ENCODE data around the gene UMODL1.

Gene UMODL1

DNA sequence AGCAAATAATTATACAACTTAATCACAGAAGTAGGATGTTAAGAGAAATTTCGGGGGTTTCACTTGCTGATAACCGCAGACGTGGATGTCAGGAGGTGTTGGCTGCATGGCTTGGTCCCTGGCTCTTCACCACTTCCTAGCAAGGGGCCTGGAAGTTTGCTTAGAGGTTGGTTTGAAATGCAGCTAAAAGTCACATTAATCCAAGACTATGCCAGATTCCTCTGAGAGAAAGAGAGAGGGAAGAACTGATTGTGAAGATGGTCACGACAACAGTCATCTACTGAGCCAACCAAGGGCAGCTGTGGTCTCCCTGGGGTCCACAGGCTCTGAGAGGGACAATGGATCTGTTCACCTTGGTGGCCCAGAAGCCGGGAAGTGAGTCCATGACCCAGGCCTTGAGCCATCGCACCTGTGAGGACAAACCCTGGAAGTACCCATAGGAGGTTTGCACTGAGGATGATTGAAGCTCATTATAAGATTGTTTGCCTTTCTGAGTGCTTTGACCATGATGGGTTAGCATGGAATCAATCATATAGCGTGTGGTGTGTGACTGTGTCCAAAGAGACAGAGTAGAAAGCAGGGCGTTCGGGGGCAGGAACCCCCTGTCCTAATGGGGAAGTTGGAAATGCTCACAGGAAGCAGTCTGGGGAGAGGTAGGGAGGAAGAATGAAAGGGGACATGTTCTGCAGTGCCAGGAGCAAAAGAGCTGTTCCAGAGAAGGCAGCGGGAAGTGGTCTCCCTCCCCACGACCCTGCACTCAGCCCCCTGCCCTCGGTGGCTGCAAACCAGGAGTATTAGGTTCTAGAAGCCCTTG is 47.1 kb downstream of the UMODL1 start:
- DNase-seq = no peak

DNA sequence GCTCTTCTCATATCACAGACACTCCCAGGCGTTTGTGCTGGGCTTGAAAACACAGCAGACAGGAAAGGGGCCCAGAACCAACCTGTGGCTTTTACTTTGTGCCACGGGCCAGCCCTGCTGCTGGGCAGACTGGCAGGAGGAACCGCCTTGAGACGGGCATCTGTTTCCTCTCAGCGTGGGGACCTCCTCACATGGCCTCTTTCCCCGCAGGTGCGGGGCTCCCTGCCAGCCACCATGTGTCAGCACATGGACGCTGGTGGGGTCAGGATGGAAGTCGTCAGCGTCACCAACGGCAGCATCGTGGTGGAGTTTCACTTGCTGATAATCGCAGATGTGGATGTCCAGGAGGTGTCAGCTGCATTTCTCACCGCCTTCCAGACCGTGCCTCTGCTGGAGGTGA is 47.8 kb downstream of the UMODL1 start:
- no peak for DNase-seq

DNA sequence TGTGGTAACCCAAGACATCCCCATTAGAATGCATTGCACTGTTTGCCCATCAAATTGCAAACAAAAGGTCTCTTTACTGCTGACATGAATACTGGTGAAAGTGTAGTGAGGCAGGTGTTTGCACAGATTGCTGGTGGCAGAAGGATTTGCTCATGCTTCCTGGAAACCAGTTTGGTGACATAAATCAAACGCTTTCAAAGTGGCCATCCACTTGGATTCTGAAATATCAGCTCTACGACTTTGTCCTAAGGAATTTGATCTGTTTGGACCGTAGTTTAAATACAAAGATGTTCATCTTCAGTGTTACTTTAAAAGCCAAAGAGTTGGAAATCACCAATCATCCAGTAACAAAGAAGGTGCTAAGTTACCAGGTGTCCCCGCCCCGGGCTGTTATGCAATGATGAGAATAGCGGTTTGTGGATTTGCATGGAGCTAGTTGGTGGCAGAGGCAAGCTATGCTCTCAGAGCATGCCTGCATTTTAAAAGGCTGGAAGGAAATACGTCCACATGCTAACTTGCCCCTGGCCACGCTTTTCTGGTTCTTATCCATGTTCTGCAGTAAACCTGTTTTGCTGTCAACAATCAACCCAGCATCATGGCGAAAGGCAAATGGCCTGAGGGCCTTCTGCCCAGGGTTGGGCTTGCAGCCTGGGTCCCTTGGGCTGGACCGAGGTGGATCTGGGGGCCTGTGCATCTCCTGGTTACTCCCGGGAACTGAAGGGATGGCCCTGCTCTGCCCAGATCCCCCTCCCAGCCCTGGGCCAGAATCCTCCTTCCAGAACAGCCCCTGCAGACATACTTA is 49.2 kb downstream of the UMODL1 start:
- peak; percentile 96 for DNase-seq

DNA sequence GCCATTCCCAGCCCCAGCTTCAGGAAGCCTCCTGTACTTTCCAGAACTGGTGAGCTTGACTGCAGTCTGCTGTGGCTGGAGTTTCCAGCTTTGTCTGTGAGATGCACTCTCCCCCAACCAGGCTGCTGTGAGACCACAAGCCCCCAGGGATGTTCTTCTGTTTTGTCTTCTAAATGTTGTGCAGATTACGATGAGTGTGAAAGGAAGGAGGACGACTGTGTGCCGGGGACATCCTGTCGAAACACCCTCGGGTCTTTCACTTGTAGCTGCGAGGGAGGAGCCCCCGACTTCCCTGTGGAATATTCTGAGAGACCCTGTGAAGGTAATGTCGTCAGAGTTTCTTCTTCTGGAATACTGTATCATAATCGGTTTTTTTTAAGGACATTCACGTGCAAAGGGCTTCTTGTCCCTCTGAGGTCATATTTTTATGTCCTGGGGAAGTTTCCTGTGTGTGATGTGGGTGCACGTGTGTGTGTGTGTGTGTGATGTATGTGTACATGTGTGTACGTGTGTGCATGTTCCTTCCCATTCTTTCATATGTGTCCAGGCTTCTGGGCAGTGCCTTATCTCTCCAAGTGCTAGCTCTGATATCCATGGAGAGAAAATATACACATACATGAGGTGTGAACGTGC is 49.9 kb downstream of the UMODL1 start:
- DNase-seq = no peak

DNA sequence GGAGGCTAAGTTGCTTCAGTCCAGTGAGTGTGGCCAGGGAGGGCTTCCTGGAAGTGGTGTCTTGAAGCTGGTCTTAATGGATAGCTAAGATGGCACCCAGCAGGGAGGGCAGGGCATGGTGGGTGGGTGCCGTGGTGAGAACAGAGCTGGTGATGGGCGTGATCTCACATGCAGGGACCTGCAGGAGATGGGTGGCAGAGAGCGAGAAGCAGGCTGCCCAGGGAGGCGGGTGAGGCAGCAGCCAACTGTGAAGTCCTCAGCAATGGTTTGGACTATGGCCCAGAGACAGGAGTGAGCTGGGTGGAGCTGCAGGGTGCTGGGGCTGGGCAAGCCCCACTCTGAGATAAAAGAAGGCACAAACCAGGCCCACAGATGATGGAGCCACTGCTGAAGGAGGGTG is 50.7 kb downstream of the UMODL1 start:
- peak; percentile 40 for DNase-seq

DNA sequence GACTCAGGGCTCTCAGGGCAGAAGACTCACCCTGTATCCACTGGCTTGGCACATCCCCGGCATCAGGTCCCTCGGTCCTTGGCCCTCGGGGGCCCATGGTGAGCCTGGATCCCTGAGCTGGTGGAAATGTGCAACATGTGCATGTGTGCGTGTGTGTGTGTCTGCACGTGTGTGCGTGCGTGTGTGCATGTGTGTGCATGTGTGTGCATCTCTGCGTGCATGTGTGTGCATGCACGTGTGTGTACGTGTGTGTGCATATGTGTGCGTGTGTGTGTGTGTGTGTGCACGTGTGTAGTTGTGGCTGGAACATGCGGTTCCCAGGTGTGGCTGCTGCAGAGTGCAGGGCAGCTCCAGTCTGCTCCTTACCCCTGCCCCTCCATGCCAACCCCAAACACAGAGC is 51.3 kb downstream of the UMODL1 start:
- no peak for DNase-seq

DNA sequence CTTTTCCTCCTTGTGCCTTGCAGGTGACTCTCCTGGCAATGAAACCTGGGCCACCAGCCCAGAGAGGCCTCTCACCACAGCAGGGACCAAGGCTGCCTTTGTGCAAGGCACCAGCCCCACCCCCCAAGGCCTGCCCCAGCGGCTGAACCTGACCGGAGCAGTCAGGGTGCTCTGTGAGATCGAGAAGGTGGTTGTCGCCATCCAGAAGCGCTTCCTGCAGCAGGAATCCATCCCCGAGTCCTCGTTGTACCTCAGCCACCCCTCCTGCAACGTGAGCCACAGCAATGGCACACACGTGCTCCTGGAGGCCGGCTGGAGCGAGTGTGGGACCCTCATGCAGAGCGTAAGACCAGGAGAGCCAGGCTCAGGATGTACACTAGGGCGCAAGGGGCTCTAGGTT is 51.7 kb downstream of the UMODL1 start:
- DNase-seq = peak; percentile 55

DNA sequence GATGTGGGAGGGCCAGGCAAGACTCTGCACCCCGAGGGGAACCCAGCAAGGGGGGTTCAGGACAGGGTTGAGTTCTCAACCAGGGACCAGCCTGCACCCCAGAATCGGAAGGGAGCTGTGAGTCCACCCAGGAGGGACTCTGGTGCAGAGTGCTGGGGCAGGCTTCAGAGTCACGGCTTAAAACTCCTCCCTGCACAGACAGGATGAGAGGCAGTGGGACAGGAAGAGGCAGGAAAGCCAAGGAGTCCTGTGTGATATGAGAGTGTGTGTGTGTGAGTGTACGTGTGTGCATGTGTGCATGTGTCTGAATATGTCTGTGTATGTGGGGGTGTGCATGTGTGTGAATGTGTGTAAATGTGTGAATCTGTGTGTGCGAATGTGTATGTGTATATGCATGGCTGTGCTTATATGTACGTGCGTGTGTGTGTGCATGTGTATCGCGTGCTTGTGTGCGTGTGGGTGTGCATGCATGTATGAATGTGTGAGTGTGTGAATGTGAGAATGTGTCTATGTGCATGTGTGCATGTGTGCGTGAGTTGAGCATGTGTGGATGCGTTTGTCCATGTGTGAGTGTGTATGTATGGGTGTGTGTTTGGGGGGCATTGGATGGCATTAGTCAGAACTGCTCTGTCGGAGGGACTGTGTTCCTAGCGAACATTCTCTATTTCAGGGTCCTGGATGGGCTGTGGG is 52.2 kb downstream of the UMODL1 start:
- no peak for DNase-seq

DNA sequence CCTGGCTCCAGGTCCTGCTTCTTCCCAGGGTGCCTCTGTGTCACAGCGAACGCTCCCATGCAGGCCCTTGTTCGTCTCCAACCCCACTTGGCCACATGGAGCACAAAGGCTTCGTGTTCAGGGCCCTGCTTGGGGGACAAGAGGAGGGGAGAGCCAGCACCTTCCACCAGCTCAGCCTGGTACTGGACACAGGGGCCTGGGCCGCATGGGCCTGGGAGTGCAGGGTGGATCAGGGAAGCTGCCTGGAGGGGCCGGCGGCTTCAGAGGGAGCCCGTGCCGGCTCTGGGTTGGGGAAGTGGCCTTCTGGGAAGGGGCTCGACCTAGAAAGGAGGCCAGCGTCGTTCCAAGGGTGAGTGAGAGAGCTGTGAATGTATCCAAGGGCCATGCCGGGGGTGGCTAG is 53.0 kb downstream of the UMODL1 start:
- DNase-seq = no peak

DNA sequence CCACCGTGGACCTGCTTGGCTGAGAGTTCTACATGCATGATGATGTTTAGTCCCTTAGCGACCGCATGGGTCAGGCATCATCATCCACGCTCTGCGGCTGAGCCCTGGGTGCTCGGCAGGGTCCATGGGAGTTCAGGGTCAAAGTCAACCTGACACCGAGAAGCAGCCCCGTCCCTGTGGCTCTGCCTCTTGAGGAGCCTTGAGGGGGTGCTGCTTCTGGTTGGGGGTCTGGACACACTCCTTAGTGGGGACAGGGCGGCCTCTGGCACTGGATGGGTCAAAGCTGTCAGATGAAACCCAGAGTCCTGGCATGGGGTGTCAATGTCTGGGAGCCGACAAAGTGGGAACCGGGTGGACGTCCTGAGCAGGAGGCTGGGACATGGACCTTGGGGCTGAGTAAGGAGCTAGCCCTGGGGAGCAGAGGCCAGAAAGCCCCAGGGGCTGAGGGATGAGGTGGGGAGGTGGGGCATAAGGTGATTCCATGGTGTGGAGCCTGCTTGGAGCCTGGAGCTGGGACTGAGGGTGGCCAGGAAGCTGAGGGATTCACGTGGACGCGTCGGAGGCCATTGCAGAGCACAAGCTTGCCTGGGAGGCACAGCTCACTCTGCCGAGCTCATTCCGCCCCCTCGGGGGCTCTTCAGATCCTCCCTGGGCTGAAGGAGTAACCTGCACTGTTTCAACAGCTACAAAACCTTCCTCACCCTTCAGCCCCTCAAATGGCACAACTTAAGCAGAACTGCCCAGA is 53.9 kb downstream of the UMODL1 start:
- no peak for DNase-seq

DNA sequence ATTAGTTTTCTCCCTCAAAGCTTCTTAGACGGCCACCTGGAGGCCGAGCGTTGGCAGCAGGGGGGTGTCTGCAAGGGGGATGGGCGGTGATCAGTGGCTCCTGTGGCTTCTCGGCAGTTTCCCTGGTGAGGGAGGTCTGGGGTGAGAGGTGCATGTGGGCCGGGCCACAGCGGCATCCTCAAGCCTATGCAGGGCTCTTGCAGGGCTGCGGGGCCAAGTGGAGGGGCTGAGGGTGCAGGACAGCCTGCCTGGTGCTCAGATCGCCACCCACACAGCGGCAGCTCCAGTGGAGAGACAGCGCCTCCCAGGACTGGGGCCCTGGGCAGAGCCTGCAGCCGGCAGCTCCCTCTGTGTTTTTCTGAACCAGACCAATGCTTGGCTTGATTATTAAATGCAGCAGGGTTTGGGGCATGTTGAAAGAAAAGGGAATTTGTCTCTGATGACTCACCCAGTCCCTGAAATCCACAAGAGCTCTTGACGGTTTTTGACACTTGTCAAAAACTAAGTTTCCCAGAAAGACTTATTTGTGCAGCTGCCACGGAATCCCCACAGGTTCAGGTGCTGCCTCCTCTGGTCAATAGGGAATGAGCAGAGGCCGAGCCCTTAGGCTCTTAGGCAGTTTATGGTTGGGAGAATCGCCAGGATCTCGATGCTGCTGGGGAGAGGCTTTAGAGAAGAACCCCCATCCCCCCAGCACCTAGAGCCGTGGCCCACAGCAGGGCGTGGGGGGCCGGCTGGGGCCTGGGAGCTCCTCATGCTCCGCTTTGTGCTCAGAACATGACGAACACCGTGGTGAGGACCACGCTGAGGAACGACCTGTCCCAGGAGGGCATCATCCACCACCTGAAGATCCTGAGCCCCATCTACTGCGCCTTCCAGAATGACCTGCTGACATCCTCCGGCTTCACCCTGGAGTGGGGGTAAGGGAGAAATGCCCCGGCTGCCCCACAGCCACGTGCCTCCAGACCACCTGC is 54.7 kb downstream of the UMODL1 start:
- DNase-seq = peak; percentile 29

DNA sequence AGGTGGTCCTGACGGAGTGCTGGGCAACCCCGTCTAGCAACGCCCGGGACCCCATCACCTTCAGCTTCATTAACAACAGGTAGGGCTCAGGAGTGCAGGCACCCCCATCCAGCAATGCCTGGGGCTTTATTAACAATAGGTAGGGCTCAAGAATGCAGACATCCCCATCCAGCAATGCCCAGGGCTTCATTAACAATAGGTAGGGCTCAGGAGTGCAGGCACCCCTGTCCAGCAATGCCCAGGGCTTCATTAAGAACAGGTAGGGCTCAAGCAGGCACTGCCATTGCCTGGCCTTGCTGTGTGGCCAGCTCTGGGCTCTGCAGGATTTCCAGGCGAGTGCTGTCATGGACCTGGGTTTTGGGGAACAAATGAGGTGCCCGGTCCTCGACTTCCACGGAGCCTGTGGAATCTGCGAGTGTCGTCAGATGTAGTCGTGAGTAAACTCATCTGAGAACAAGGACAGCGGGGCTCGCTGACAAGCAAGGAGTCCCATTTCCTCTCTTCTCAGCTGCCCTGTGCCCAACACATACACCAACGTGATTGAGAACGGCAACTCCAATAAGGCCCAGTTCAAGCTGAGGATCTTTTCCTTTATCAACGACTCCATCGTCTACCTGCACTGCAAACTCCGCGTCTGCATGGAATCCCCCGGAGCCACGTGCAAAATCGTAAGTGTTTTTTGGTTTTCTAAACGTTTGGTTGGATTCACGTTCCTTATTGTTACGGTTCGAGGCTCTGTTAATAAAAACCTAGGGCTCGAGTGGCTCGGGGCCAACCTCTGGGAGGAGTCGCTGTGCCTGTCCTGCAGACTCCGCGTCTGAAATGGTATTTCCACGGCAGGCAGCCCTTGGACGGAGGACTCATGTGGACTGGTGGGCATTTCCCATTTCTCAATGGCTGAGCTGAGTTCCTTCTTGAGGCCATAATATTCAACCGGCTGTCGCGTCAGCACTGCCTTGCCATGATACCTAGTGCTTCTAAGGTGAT is 56.3 kb downstream of the UMODL1 start:
- no peak for DNase-seq

DNA sequence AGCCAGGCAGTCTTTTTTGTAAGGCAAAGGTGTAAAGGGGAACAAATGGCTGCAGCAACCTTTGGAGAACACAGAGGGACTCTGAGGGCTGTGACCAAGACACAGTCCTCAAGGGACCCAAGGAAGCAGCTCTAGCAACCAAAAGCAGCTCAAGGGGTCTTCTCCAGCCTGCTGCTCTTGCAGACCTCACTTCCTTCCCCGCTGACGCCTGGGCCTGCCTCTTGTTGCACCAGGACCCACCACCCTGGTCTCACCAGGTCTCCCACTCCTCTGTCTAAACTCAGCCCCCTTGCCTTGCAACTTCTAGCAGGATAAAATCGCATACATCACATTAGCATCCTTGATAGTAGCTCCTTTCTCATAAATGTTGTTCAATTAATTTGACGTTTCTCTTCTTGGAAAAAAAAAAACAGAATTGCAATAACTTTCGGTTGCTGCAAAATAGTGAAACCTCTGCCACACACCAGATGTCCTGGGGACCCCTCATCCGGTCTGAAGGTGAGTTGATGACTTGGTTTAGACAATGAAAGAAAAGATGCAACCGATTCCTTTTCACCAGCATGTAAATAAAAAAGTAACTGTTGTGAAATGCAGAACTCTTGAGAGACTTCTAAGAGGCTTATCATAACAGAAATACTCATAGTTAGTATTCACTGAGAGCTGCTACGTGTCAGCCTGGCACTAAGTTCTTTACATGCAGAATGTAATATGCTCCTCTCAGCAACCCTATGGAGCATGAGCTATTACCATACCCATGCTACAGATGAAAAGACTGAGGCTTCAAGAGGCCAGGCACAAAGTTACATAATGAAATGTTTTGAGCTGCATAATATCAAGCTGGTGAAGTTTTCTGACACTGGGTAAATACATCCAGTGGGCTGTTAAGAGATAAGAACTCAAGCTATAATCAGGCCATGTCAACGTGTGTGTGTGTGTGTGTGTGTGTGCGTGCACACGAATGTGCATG is 58.5 kb downstream of the UMODL1 start:
- no peak for DNase-seq

DNA sequence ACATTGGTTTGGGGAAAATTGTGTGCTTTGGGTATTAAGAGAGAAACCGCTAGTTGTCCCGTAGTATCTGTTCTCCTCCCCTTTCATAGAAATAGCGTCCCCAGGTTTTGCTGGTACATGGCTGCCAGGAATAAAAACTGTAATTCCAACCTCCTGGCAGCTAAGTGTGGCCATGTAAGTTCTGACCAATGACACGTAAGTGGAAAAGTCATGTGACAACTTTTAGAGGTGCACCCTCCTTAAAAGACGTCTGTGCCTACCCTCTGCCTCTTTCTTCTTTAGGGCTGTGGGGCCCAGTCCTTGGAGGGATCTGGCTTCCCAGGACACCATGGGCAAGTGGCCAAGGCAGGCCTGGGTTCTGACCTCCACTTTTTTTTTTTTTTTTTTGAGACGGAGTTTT is 59.3 kb downstream of the UMODL1 start:
- DNase-seq = no peak

DNA sequence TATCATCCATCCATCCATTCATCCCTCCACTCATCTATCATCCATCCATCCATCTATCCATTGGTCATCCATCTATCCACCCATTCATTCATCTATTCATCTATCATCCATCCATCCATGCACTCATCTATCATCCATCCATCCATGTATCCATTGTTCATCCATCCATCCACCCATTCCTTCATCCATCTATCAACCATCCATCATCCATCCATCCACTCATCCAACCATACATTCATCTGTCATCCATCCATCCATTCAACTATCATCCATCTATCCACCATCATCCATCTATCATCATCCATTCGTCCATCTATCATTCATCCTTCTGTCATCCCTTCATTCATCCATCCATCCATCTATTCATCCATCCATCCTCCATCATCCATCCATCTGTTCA is 61.1 kb downstream of the UMODL1 start:
- no peak for DNase-seq

DNA sequence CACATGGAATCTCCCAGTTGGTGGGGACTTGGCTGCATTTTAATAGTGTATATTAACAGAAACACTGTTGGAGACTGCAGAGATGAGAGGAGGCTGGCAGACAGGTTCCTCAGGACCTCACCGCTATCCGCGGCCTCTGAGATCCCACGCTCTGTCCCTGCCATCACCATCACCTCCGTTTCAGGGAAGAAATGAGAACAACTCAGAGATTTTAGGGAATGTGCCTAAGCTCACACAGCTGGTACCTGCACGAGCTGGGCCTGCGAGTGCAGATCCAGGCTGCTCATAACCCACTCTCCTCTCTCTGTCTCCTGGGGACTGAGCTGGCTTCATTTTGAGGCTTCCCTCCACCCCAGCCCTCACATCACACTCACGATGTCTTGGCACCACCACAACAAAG is 62.0 kb downstream of the UMODL1 start:
- DNase-seq = no peak

DNA sequence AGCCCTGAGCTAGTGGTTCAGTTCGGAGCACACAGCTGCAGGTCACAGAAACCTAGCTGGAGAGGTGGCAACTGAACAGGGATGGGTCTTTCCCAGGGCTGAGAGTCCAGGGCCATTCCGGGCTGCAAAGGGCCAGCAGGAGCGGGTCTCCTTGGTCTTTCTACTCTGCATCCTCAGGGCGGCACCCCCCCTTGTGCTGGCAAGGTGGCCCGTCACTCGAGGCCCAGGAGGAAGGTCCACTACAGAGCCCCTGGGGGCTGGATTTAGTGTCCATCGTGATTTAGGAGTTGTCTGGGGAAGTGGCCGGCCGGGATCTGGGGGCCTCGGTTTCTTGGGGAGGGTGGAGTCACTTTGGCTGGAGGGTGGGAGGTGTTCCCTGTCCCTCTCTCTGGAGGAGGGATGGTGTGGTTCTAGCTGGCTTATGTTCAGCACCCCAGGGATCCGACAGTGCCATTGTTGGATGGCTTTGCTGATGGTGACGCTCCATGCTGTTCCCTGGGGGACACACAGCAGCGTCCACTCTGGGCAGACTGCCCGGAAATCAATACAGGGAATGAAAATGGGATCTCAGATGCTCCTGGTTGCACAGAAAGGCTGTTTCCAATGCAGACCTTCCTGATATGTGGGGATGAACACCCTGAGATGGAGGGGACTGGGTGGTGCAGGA is 64.4 kb downstream of the UMODL1 start:
- no peak for DNase-seq
